ENCODE measurements around the gene DDX1. TPM values are rescaled to one million over a fixed set of nuclear protein-coding genes. Genes with fewer than 3 reads are reported as not detected.
"Not testable (repeated sequence)": the region's sequence is repeated elsewhere in the genome, so short reads cannot be mapped to it uniquely, and the experiment has no call there.

DDX1 gene
- total RNA-seq, 4 donors from 2014 or later, result 48.7 to 60.0 (median 55.1) TPM

DNA sequence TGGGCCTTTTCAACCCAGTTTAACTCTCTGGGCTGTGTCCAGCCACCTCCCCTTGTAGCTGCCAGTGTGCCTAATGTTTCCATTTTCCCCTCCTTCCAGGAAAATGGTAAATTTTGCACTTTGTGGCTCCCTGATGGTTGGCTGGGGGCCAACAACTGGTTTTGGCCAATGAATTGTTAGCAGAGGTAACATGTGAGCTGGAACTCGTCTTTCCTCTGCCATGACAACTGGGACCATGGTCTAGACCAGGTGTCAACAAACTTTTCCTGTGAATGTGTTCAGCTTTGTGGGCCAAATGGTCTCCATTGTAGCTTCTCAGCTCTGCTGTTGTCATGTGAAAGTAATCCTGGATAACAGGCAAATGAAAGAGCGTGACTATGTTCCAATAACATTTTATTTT, 87.2 kb downstream of the DDX1 start:
- TF ChIP-seq CTCF (IDR thresholded peaks at IDR 0.05), result no peak
- no peak for DNase-seq (ENCODE audit: low spot score)
- no peak for ATAC-seq (ENCODE audit: low FRiP score)

GRCh38 chr2:15679386-15679924, 87.8 kb downstream of the DDX1 start:
- no peak for ATAC-seq (ENCODE audit: low FRiP score)
- no peak for TF ChIP-seq CTCF (IDR thresholded peaks at IDR 0.05)
- DNase-seq (ENCODE audit: low spot score), result no peak

GRCh38 chr2:15680132-15680531, 88.5 kb downstream of the DDX1 start:
- ATAC-seq (ENCODE audit: low FRiP score); DNase-seq (ENCODE audit: low spot score): not testable (repeated sequence)

Other genes with a start within 250 kb of the DDX1 start
- 10 to 100 TPM; 29.4 to 57.7 (median 38.2) TPM for gene NBAS, start 30.5 kb upstream of the DDX1 start, total RNA-seq

Data from omental fat pad (tissue), 4 donors.